Endothelial cell of umbilical vein (primary cell): ENCODE measurements around the gene ARFGEF3. TPM values are rescaled to one million over a fixed set of nuclear protein-coding genes. Genes with fewer than 3 reads are reported as not detected.

Experiments
- BruUV-seq: library from RNA; stranded (reverse); fragments of 400-500 nt; replicated peaks from 2 replicates; lab custom pipeline; 2021; lab: Mats Ljungman, UMichigan
- CTCF ChIA-PET: fragments of 300-600, 350-600 bp; sonication (Branson Sonifier 250); formaldehyde crosslinking; loops from one replicate; lab custom pipeline; 2021; ENCODE audit warnings: antibody characterized with exemption, inconsistent platforms; lab: Charles Lee
- POLR2A ChIA-PET: fragments of 300-600, 350-600 bp; sonication (Branson Sonifier 250); formaldehyde crosslinking; loops from one replicate; lab custom pipeline; 2021; ENCODE audit warnings: antibody characterized with exemption, inconsistent platforms; lab: Charles Lee
- DNase-seq: peaks from one replicate; pipeline ENCODE4 v3.0.0-alpha.2; 2011; ENCODE audit warnings: low read depth, low spot score
- FAIRE-seq: peaks from 2 replicates; lab custom pipeline; 2011; peaks lifted over from hg19 to GRCh38; lab: Jason Lieb, UNC
- H2AFZ ChIP-seq: 2 replicates; pipeline ENCODE4 v1.6.0; 2012; ENCODE audit warnings: low read depth, low read length, control low read depth, inconsistent platforms
- H3K27ac ChIP-seq: 2 replicates; pipeline ENCODE4 v1.5.1; 2011; ENCODE audit warnings: low read depth, mild to moderate bottlenecking, control low read depth, low read length, moderate library complexity; ENCODE audit not compliant: insufficient read depth
- H3K27me3 ChIP-seq, 2 experiments: 2 replicates each; pipeline versions ENCODE4 v1.6.0 to v1.6.1; 2011; ENCODE audit warnings: low read length in 2 of 2, mixed read lengths in 1 of 2; ENCODE audit not compliant: control insufficient read depth in 2 of 2, insufficient read depth in 2 of 2
- H3K36me3 ChIP-seq, 2 experiments: 2 replicates in 1 of 2; 3 replicates in 1 of 2; pipeline ENCODE4 v1.5.1; 2011; ENCODE audit warnings: low read length in 2 of 2, mild to moderate bottlenecking in 1 of 2, moderate library complexity in 1 of 2; ENCODE audit not compliant: control insufficient read depth in 2 of 2, insufficient read depth in 2 of 2; ENCODE audit errors: extremely low read depth in 1 of 2
- H3K4me1 ChIP-seq: 3 replicates; pipeline ENCODE4 v1.5.1; 2011; ENCODE audit warnings: mild to moderate bottlenecking, low read length; ENCODE audit not compliant: control insufficient read depth, insufficient read depth; ENCODE audit errors: extremely low read depth
- H3K4me2 ChIP-seq: 2 replicates; pipeline ENCODE4 v1.6.1; 2011; ENCODE audit warnings: low read length, control low read depth, mixed read lengths; ENCODE audit not compliant: insufficient read depth
- H3K4me3 ChIP-seq, 3 experiments: fragments of 200-600 bp in 1 of 3; sonication (generic), shearing (Covaris generic) in 1 of 3; replicated peaks in 1 of 3; 2 replicates each; pipeline ENCODE4 v1.5.1; 2011 to 2016; ENCODE audit warnings: control low read depth in 3 of 3, low read length in 3 of 3, mild to moderate bottlenecking in 2 of 3, inconsistent platforms in 1 of 3, low read depth in 1 of 3, moderate library complexity in 1 of 3; ENCODE audit not compliant: insufficient read depth in 1 of 3
- H3K79me2 ChIP-seq: 2 replicates; pipeline ENCODE4 v1.6.0; 2012; ENCODE audit warnings: low read length, inconsistent platforms; ENCODE audit not compliant: control insufficient read depth, insufficient read depth
- H3K9ac ChIP-seq: replicated peaks from 2 replicates; pipeline ENCODE3; 2011; ENCODE audit warnings: low read length, control low read depth; ENCODE audit not compliant: insufficient read depth; ENCODE audit errors: extremely low read depth
- H3K9me1 ChIP-seq: replicated peaks from 3 replicates; pipeline ENCODE4 v1.6.0; 2011; ENCODE audit warnings: mild to moderate bottlenecking, low read length; ENCODE audit not compliant: control insufficient read depth, insufficient read depth; ENCODE audit errors: extremely low read depth
- H3K9me3 ChIP-seq: replicated peaks from 2 replicates; pipeline ENCODE4 v1.5.1; 2012; ENCODE audit warnings: low read length, inconsistent platforms; ENCODE audit not compliant: control insufficient read depth, insufficient read depth
- H4K20me1 ChIP-seq: replicated peaks from 2 replicates; pipeline ENCODE3; 2011; ENCODE audit warnings: mild to moderate bottlenecking, low read length; ENCODE audit not compliant: control insufficient read depth, insufficient read depth; ENCODE audit errors: extremely low read depth
- CTCF ChIP-seq, 2 donors: IDR thresholded peaks; 1 replicate in 1 of 2; 2 replicates in 1 of 2; pipeline ENCODE4 v1.5.1; 2011; ENCODE audit warnings: low read length in 2 of 2, mild to moderate bottlenecking in 2 of 2, moderate library complexity in 2 of 2, control low read depth in 1 of 2, inconsistent platforms in 1 of 2, low read depth in 1 of 2; ENCODE audit not compliant: insufficient read depth in 1 of 2; ENCODE audit errors: extremely low read depth in 1 of 2
- EZH2 ChIP-seq: IDR thresholded peaks from 2 replicates; pipeline ENCODE4 v1.6.1; 2012; ENCODE audit warnings: borderline replicate concordance, low read depth, mild to moderate bottlenecking, moderate library complexity, low read length, inconsistent platforms; ENCODE audit not compliant: severe bottlenecking
- FOS ChIP-seq: IDR thresholded peaks from 2 replicates; pipeline ENCODE4 v1.6.1; 2011; ENCODE audit warnings: mild to moderate bottlenecking, low read length, moderate library complexity, borderline replicate concordance; ENCODE audit not compliant: insufficient read depth
- GATA2 ChIP-seq: IDR thresholded peaks from 2 replicates; pipeline ENCODE4 v1.7.0; 2011; ENCODE audit warnings: low read depth, mild to moderate bottlenecking, moderate library complexity, mixed read lengths, low read length; ENCODE audit not compliant: insufficient read length, insufficient read depth
- JUN ChIP-seq: IDR thresholded peaks from 2 replicates; pipeline ENCODE4 v1.6.1; 2011; ENCODE audit warnings: borderline replicate concordance, low read depth; ENCODE audit not compliant: insufficient read length, insufficient read depth
- MAX ChIP-seq: IDR thresholded peaks from 2 replicates; pipeline ENCODE4 v1.6.1; 2011; ENCODE audit not compliant: insufficient read depth, insufficient read length
- MYC ChIP-seq: IDR thresholded peaks from one replicate; pipeline ENCODE4 v1.6.1; 2011; ENCODE audit warnings: mild to moderate bottlenecking, low read depth, low read length
- POLR2A ChIP-seq: IDR thresholded peaks from 2 replicates; pipeline ENCODE4 v1.6.1; 2012; ENCODE audit warnings: low read depth, mild to moderate bottlenecking, control low read depth, low read length
- POLR2AphosphoS5 ChIP-seq: IDR thresholded peaks from 2 replicates; pipeline ENCODE4 v1.6.1; 2012; ENCODE audit warnings: low read depth, mild to moderate bottlenecking, control low read depth, low read length, moderate library complexity; ENCODE audit not compliant: insufficient read depth
- dilution Hi-C: fragments of 300-500 bp; cut with MboI; formaldehyde crosslinking; loops from one replicate; pipeline ENCODE4 v1.15.0; 2019; ENCODE audit warnings: low sequenced_read_pairs; ENCODE audit not compliant: extremely low pct_ligation_motif_present
- intact Hi-C: fragments of 100-400 bp; cut with micrococcal nuclease; formaldehyde crosslinking; loops from one replicate; pipeline ENCODE4 v1.10.0; 2022
- polyA plus RNA-seq, 4 experiments: library from polyadenylated mRNA; depleted of rRNA in 3 of 4; stranded (reverse) in 3 of 4; unstranded in 1 of 4; fragments of >200 nt; gene quantifications; 2 replicates each; pipeline versions ENCODE4 v1.2.1 to v1.2.3, GENCODE V29; 2011 to 2012; ENCODE audit warnings: missing spikeins in 1 of 4
- total RNA-seq: library from RNA; stranded (reverse); gene quantifications from 2 replicates; pipeline ENCODE4 v1.2.3, GENCODE V29; 2021

ARFGEF3 gene
- total and polyA plus RNA-seq, 2 donors (not counting 3 experiments of a cell fraction or from before 2014, with no cell fraction given): 1.3 to 7.3 TPM

DNA sequence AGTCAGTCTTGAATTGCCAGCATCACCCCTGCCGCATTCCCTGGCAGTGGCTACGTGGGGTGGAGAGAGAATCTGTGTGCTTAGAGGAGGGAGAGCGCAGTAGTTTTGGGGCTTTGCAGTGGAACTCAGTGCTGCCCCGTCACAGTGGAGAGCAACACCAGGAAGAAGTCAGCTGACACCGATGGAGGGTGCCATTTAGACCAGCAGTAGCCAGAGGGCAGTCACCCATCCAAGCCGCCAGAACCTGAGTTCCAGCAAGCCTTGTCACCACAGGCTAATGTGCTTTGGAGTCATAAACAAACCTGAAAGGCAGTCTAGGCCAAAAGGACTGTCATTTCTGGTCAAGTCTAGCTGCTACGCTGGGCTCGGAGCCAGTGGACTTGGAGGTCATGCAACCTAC, 32.5 kb upstream of the ARFGEF3 start:
- H3K9me3 ChIP-seq: no peaks in the 10 kb centered on the region
- H3K9ac ChIP-seq: no peak overlapping the region
- H3K4me1 ChIP-seq: no peaks in the 10 kb centered on the region
- TF ChIP-seq CTCF (IDR thresholded peaks at IDR 0.05; ENCODE audit: extremely low read depth in 1 of 2, insufficient read depth in 1 of 2, low read depth in 1 of 2, low read length in 2 of 2) (no peak), EZH2 (no peak), POLR2A (no peak), MAX (no peak), FOS (no peak), GATA2 (no peak), JUN (no peak), POLR2AphosphoS5 (no peak), MYC (no peak)
- no peak overlapping the region for H3K4me3 ChIP-seq
- H3K9me1 ChIP-seq: no peaks in the 10 kb centered on the region
- ChIA-PET CTCF (no interaction called here), POLR2A (no interaction called here)
- no peak overlapping the region for H2AFZ ChIP-seq
- no peak overlapping the region for H3K27ac ChIP-seq
- H3K36me3 ChIP-seq: no peaks in the 10 kb centered on the region
- H3K27me3 ChIP-seq: peaks cover 0 to 4% of the 10 kb centered on the region in 2 experiments
- FAIRE-seq (no peak), DNase-seq (no peak)
- H3K4me2 ChIP-seq: no peak overlapping the region
- dilution Hi-C loops: no loop called here
- no peaks in the 10 kb centered on the region for H3K79me2 ChIP-seq
- intact Hi-C loops: no loop called here
- H4K20me1 ChIP-seq: no peaks in the 10 kb centered on the region
- no TSS peak for BruUV-seq
